ENCODE measurements around the gene CENPH. TPM values are rescaled to one million over a fixed set of nuclear protein-coding genes. Genes with fewer than 3 reads are reported as not detected.
"Not testable (repeated sequence)": the region's sequence is repeated elsewhere in the genome, so short reads cannot be mapped to it uniquely, and the experiment has no call there.

Gene CENPH
- total RNA-seq, 1 donor from 2014 or later, result 44.3 TPM

GRCh38 chr5:69250593-69250992, 61.2 kb downstream of the CENPH start:
- no peak for TF ChIP-seq CTCF (conservative IDR thresholded peaks at IDR 0.05; ENCODE audit: low read depth, low read length)

GRCh38 chr5:69252437-69252836, 63.1 kb downstream of the CENPH start:
- H3K4me3 ChIP-seq (ENCODE audit: low read depth, low read length), result no peak overlapping the region
- TF ChIP-seq CTCF (conservative IDR thresholded peaks at IDR 0.05; ENCODE audit: low read depth, low read length), result no peak
- DNase-seq (ENCODE audit: low read depth), result no peak

More at GRCh38 chr5:69250593-69250992, 61.2 kb downstream of the CENPH start:
- DNase-seq (ENCODE audit: low read depth), result no peak
- H3K4me3 ChIP-seq (ENCODE audit: low read depth, low read length), result no peak overlapping the region

GRCh38 chr5:69255940-69256339, 66.6 kb downstream of the CENPH start:
- H3K4me3 ChIP-seq (ENCODE audit: low read depth, low read length); DNase-seq (ENCODE audit: low read depth): not testable (repeated sequence)

- no peak overlapping the region for H3K4me3 ChIP-seq (ENCODE audit: low read depth, low read length)
- no peak for TF ChIP-seq CTCF (conservative IDR thresholded peaks at IDR 0.05; ENCODE audit: low read depth, low read length)
- no peak for DNase-seq (ENCODE audit: low read depth)
These were observed 68.2 kb downstream of the CENPH start for GRCh38 chr5:69257577-69257976.

Other genes starting within 250 kb of the CENPH start
- 31.2 and 53.5 TPM in 2 replicates for gene SLC30A5, start 95.6 kb upstream of the CENPH start, total RNA-seq
- 243 and 380 TPM in 2 replicates for gene CCNB1, start 22.4 kb upstream of the CENPH start, total RNA-seq
- 48.2 and 49.6 TPM in 2 replicates for gene CDK7, start 45.3 kb downstream of the CENPH start, total RNA-seq
- 4.8 and 5.8 TPM in 2 replicates for gene CCDC125, start 143.2 kb downstream of the CENPH start, total RNA-seq
- 14.8 and 33.0 TPM in 2 replicates for gene AK6, start 179.9 kb downstream of the CENPH start, total RNA-seq
- 34.5 and 79.5 TPM in 2 replicates for gene TAF9, start 179.9 kb downstream of the CENPH start, total RNA-seq
- gene RAD17, start 180.2 kb downstream of the CENPH start, total RNA-seq, result 12.4 and 19.5 TPM in 2 replicates
- 12.6 and 13.1 TPM in 2 replicates for gene MARVELD2, start 225.5 kb downstream of the CENPH start, total RNA-seq

Data from epithelial cell of proximal tubule (primary cell).